ENCODE data around the gene NSF.

DNA sequence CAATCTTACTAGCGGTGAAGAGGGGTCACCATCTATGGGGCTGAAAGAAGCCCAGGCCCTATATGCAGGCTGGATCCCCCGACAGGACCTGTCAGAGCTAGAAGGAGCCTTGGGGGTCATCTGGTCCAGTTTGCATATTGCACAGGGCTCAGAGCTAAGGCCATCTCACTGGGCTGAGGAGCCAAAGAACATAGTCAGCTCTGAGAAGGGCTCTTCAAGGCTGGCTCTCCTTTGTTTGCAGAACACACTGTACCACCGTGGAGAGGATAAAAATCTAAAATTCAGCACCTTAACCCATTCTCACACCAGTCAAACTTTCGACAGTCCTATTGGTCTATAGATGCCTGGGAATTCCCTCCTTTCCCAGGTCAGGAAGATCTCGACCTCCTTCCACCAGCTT, 203.8 kb downstream of the NSF start:
- TF ChIP-seq, protein P1, sequence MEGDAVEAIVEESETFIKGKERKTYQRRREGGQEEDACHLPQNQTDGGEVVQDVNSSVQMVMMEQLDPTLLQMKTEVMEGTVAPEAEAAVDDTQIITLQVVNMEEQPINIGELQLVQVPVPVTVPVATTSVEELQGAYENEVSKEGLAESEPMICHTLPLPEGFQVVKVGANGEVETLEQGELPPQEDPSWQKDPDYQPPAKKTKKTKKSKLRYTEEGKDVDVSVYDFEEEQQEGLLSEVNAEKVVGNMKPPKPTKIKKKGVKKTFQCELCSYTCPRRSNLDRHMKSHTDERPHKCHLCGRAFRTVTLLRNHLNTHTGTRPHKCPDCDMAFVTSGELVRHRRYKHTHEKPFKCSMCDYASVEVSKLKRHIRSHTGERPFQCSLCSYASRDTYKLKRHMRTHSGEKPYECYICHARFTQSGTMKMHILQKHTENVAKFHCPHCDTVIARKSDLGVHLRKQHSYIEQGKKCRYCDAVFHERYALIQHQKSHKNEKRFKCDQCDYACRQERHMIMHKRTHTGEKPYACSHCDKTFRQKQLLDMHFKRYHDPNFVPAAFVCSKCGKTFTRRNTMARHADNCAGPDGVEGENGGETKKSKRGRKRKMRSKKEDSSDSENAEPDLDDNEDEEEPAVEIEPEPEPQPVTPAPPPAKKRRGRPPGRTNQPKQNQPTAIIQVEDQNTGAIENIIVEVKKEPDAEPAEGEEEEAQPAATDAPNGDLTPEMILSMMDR (IDR thresholded peaks at IDR 0.05), result no peak
- no peak for TF ChIP-seq POLR2A (IDR thresholded peaks at IDR 0.05)
